Fibroblast of lung (primary cell): ENCODE data around the gene TMEM201.

Source experiments
- CTCF ChIP-seq, 2 donors: IDR thresholded peaks in 1 of 2; conservative IDR thresholded peaks in 1 of 2; 1 replicate in 1 of 2; 2 replicates in 1 of 2; pipeline ENCODE4 v1.5.1; 2011 to 2012; ENCODE audit warnings: low read length in 2 of 2, control low read depth in 1 of 2, inconsistent platforms in 1 of 2, low read depth in 1 of 2, mild to moderate bottlenecking in 1 of 2
- EZH2 ChIP-seq: IDR thresholded peaks from 2 replicates; pipeline ENCODE4 v1.5.1; 2012; ENCODE audit warnings: low read length, control low read depth, mild to moderate bottlenecking; ENCODE audit errors: missing control alignments

GRCh38 chr1:9605946-9606455, 17.3 kb downstream of the TMEM201 start:
- TF ChIP-seq CTCF (conservative IDR thresholded peaks at IDR 0.05 in 1 of 2, IDR thresholded peaks at IDR 0.05 in 1 of 2; ENCODE audit: low read depth in 1 of 2, low read length in 2 of 2) (no peak), EZH2 (no peak)
